Choroid plexus epithelial cell (primary cell): ENCODE results near the gene CNTROB.

Source experiments
- DNase-seq: peaks from one replicate; pipeline ENCODE4 v3.0.0-alpha.2; 2010; ENCODE audit warnings: low read depth
- H3K4me3 ChIP-seq: 2 replicates; pipeline ENCODE4 v1.5.1; 2011; ENCODE audit warnings: low read depth, mild to moderate bottlenecking, control low read depth, low read length, moderate library complexity
- CTCF ChIP-seq: conservative IDR thresholded peaks from 2 replicates; pipeline ENCODE4 v1.5.1; 2011; ENCODE audit warnings: low read depth, mild to moderate bottlenecking, control low read depth, inconsistent platforms, low read length, moderate library complexity

Gene CNTROB

GRCh38 chr17:7911116-7911515 lies 20.9 kb upstream of the CNTROB start:
- no peak for TF ChIP-seq CTCF
- DNase-seq, result no peak

GRCh38 chr17:7912927-7913524 lies 19.0 kb upstream of the CNTROB start:
- no peak overlapping the region for H3K4me3 ChIP-seq
- peak; percentile 70 for TF ChIP-seq CTCF
- peak; percentile 87 for DNase-seq

More at GRCh38 chr17:7911116-7911515, 20.9 kb upstream of the CNTROB start:
- H3K4me3 ChIP-seq, result no peak overlapping the region

- DNase-seq, result peak; percentile 63
- no peak for TF ChIP-seq CTCF
- peak overlapping the region; percentile 63 for H3K4me3 ChIP-seq
Observed at GRCh38 chr17:7915179-7915610, 16.8 kb upstream of the CNTROB start.

GRCh38 chr17:7915611-7916384 lies 16.2 kb upstream of the CNTROB start, which contains the start of gene RNF227:
RNF227 (minus strand) TSS chr17:7916289; CDS start chr17:7916195, 94 bp downstream.
- peak within 1 kb of the TSS; percentile 63 for H3K4me3 ChIP-seq
- DNase-seq, result peak; percentile 98
- no peak for TF ChIP-seq CTCF

GRCh38 chr17:7916385-7916682 lies 15.7 kb upstream of the CNTROB start:
- DNase-seq, result no peak
- TF ChIP-seq CTCF, result no peak
- peak overlapping the region; percentile 57 for H3K4me3 ChIP-seq

- DNase-seq, result peak; percentile 22
- H3K4me3 ChIP-seq, result no peak overlapping the region
Observed at GRCh38 chr17:7916808-7917207, 15.2 kb upstream of the CNTROB start.

More at GRCh38 chr17:7916808-7917207, 15.2 kb upstream of the CNTROB start:
- no peak for TF ChIP-seq CTCF
